ENCODE results near the gene PSMC3IP. TPM values are rescaled to one million over a fixed set of nuclear protein-coding genes. Genes with fewer than 3 reads are reported as not detected.
A peak's percentile ranks its signal among the peaks of the same experiment; 100 is the strongest.
"Not testable (repeated sequence)": the region's sequence is repeated elsewhere in the genome, so short reads cannot be mapped to it uniquely, and the experiment has no call there.

Gene PSMC3IP
- total RNA-seq, 1 donor from 2014 or later, result 4.9 TPM

GRCh38 chr17:42560246-42560645 is 17.3 kb downstream of the PSMC3IP start:
- DNase-seq, result no peak

- DNase-seq, result no peak
Measured at GRCh38 chr17:42559075-42559474, 18.5 kb downstream of the PSMC3IP start.

GRCh38 chr17:42555961-42556617 is 21.4 kb downstream of the PSMC3IP start:
- DNase-seq, result peak; percentile 35

GRCh38 chr17:42555122-42555622 is 22.4 kb downstream of the PSMC3IP start:
- no peak for DNase-seq

GRCh38 chr17:42554250-42555121 is 23.0 kb downstream of the PSMC3IP start:
- peak; percentile 89 for DNase-seq

- DNase-seq, result peak; percentile 36
Measured at GRCh38 chr17:42553866-42554249, 23.7 kb downstream of the PSMC3IP start.

- DNase-seq, result peak; percentile 13
Measured at GRCh38 chr17:42553161-42553818, 24.2 kb downstream of the PSMC3IP start.

GRCh38 chr17:42552736-42553135 is 24.8 kb downstream of the PSMC3IP start, which contains the start of gene HSD17B1:
Gene HSD17B1 (plus strand): TSS chr17:42552923. CDS start chr17:42552934, 11 bp downstream.
- DNase-seq, result not testable (repeated sequence)

- DNase-seq, result no peak
Measured at GRCh38 chr17:42548993-42549755, 28.4 kb downstream of the PSMC3IP start.

- DNase-seq, result peak; percentile 76
Measured at GRCh38 chr17:42548070-42548837, 29.3 kb downstream of the PSMC3IP start.

GRCh38 chr17:42547698-42548069 is 29.8 kb downstream of the PSMC3IP start:
- no peak for DNase-seq

GRCh38 chr17:42547001-42547461 is 30.5 kb downstream of the PSMC3IP start:
- DNase-seq, result no peak

- not testable (repeated sequence) for DNase-seq
Measured at GRCh38 chr17:42545755-42546505, 31.6 kb downstream of the PSMC3IP start.

- no peak for DNase-seq
Measured at GRCh38 chr17:42544874-42545283, 32.6 kb downstream of the PSMC3IP start.

GRCh38 chr17:42543190-42544079 is 34.1 kb downstream of the PSMC3IP start:
- DNase-seq, result no peak

- DNase-seq, result peak; percentile 48
Measured at GRCh38 chr17:42541041-42541833, 36.3 kb downstream of the PSMC3IP start.

- not testable (repeated sequence) for DNase-seq
Measured at GRCh38 chr17:42540558-42540957, 37.0 kb downstream of the PSMC3IP start.

- no peak for DNase-seq
Measured at GRCh38 chr17:42538482-42538881, 39.0 kb downstream of the PSMC3IP start.
